ENCODE results near the gene GPC4.

GPC4 gene

GRCh38 chrX:133410550-133410949 is 4.7 kb downstream of the GPC4 start:
- DNase-seq (ENCODE audit: low read depth) = no peak

DNA sequence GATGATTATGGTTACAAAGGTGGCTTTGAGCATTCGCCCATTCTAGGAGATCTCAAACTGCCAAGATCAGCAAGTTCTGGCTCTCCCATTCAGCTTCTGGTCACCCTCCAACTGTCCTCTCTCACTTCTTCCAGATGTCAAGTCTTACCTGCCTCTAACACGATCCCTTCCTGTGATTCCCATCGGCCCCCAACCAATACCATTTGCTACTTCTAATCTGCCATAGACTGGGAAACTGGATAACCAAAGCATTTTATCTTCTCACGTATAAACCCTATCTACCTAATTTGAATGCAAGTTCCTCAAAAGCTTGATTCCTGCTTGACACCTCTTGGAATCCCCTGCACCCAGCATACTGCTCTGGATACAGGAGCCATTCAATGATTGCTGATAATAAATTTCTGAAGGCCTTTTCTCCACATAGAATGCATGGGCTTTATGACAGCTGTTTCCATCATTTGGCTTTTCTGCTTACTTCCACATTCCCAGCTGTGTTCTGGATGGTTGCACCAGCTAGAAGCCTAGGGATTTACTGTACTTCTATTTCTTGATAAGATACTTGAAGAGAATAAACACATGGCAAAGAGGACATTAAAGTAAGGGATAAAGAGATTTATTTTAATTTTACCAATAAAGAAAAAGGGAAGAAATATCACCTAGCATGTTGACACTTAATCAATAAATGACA is 9.6 kb downstream of the GPC4 start:
- no peak for DNase-seq (ENCODE audit: low read depth)

DNA sequence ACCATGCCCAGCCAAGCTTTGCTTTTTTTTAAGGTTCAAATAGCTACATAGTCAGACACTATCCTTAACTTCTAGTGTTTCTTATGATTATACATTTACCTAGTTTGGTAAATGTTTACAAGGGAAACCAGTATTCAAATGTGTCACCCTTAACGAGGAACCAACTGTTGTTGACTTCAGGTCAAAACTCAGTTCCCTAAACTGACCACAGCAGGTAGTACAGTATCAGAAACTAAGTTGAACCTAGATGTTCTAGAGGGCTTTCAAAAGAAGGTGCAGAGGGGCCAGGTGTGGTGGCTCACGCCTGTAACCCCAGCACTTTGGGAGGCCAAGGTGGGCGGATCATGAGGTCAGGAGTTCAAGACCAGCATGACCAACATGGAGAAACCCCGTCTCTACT is 11.3 kb downstream of the GPC4 start:
- DNase-seq (ENCODE audit: low read depth) = no peak

DNA sequence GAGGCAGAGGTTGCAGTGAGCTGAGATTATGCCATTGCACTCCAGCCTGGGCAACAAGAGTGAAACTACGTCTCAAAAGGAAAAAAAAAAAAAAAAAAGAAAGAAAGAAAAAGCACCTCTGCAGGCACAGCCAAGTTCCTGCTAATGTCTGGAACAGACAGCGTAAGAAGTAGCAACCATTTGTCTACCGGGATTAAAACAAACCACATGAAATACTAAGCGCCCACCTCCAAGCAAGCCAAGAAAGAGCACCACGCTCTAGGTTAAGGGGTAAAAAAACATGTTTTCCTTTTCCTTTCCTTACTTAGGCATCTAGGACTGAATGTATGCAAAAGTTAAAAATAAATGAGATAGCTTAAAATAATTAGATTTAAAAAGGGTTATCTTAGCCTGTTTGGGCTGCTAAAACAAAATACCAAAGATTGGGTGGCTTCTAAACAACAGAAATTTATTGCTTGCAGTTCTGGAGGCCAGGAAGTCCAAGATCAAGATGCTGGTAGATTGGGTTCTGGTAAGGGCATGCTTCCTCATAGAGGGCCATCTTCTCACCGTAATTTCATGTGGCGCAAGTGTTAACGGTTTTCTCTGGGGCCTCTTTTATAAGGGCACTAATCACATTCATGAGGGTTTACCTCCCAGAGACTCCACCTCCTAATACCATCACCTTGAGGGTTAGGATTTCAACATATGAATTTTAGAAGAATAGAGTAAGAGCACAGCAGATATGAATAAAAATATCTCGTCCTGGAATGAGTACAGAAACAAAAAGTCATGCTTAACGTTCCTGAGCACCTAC is 12.3 kb downstream of the GPC4 start:
- DNase-seq (ENCODE audit: low read depth) = no peak

DNA sequence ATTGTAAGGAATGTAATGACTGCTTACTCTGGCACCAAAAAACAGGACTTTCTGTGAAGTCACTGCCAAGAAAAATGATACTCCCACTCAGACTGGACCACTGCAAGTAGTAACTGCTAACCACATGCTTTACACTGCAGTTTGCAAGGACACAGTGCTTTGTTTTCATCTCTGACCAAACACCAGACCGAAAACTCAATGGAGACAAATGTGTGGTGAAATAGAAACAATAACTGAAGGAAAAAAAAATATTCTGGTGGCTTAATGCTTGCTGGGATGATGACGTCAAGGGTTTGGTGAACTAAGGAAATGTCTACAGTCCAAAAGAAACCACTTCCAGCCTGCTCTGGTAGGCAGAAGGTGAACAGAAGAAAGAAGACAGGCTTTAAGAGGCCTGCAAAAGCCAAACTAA is 13.2 kb downstream of the GPC4 start:
- no peak for DNase-seq (ENCODE audit: low read depth)

GRCh38 chrX:133401536-133401935 is 13.8 kb downstream of the GPC4 start:
- no peak for DNase-seq (ENCODE audit: low read depth)

- DNase-seq (ENCODE audit: low read depth) = no peak
These were observed 15.9 kb downstream of the GPC4 start for GRCh38 chrX:133399411-133399810.

DNA sequence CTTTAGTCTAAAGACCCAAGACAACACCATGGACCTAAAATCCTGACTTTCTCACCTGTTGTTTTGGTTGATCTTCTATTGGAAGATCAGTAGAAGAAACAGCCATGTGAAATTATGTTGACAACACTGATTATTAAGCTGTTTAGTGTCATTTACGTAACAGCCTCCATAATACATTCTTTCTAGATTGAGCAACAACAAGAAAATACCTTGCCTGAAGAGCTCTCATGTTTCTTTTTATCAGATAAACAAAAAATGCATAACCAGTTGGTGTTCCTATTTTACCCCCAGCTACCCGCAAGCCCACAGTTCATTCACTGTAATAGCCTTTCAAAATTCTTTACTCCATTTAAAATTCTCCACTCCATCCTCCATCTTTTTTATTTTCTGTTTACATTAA is 20.5 kb downstream of the GPC4 start:
- DNase-seq (ENCODE audit: low read depth) = no peak

DNA sequence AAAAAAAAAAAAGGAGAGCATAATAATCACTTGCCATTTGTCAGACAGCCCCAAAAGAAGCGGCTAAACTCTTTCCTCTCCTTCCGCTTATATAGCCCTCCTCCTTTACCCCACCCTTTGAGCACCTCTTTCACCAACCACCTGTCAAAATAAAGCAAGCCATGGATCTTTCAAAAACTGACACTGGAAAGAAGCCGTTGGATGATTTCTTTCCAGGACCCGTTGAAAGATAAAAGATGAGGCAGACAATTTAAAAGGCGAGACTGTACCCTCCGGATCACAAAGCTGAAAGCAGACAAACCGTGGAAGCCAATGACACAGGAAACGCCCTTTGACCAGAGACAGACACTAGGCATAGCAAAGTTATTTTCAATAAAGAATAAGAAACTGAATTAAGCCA is 22.6 kb downstream of the GPC4 start:
- DNase-seq (ENCODE audit: low read depth) = no peak

- DNase-seq (ENCODE audit: low read depth) = no peak
These were observed 24.2 kb downstream of the GPC4 start for GRCh38 chrX:133391111-133391510.

DNA sequence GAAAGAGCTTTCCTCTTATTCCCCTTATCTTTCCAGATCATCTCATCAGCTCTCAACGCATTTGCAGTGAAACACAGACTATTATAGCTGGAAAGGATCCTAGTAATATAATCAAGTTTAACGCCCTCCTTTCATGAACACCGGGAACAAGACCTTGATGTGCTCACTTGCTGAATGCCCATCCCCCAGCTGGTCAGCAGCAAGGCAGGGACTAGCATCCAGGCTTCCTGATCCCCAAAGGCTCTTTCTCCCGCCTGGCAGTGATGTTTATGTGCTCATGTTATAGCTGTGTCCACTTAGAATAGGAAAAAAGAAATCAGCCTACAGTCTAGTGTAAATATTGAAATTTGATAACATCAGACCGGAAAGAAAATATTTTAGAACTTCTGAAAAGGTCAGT is 24.6 kb downstream of the GPC4 start:
- DNase-seq (ENCODE audit: low read depth) = no peak

- no peak for DNase-seq (ENCODE audit: low read depth)
These were observed 25.3 kb downstream of the GPC4 start for GRCh38 chrX:133389975-133390374.

GRCh38 chrX:133384454-133384853 is 30.8 kb downstream of the GPC4 start:
- no peak for DNase-seq (ENCODE audit: low read depth)

- DNase-seq (ENCODE audit: low read depth) = no peak
These were observed 34.3 kb downstream of the GPC4 start for GRCh38 chrX:133380711-133381619.

DNA sequence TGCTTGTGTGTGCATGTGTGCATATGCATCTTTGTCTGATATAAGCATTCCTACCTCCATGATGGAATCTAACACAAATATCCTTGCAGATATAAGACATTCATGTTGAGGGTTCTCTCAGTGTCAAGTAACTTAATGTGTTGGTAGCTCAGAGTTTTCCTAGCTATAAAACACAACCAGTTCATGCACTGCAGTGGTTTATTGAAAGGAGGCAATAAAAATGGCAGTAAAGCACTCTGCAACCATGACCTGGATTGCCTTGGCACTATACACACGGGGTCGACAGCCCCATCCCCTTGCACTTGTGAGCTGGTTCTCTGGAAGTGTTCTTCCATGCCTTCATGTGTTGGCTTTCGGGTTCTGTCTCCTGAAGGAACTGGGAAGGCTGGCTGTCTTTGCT is 38.9 kb downstream of the GPC4 start:
- no peak for DNase-seq (ENCODE audit: low read depth)

GRCh38 chrX:133375615-133376340 is 39.5 kb downstream of the GPC4 start:
- DNase-seq (ENCODE audit: low read depth) = no peak

GRCh38 chrX:133374874-133375387 is 40.4 kb downstream of the GPC4 start:
- no peak for DNase-seq (ENCODE audit: low read depth)

- DNase-seq (ENCODE audit: low read depth) = no peak
These were observed 41.8 kb downstream of the GPC4 start for GRCh38 chrX:133373386-133374079.

- no peak for DNase-seq (ENCODE audit: low read depth)
These were observed 44.5 kb downstream of the GPC4 start for GRCh38 chrX:133370696-133371275.

GRCh38 chrX:133369065-133369464 is 46.2 kb downstream of the GPC4 start:
- DNase-seq (ENCODE audit: low read depth) = no peak

GRCh38 chrX:133366735-133367134 is 48.6 kb downstream of the GPC4 start:
- no peak for DNase-seq (ENCODE audit: low read depth)
